Activated T-cell treated with anti-CD3 and anti-CD28 coated beads for 4 hours (primary cell): Measurements from ENCODE around the gene GALNTL6.
"Not testable (repeated sequence)": the region's sequence is repeated elsewhere in the genome, so short reads cannot be mapped to it uniquely, and the experiment has no call there.

Experiments
- DNase-seq: peaks from one replicate; pipeline ENCODE4 v3.0.0-alpha.2; 2020

GALNTL6 gene

DNA sequence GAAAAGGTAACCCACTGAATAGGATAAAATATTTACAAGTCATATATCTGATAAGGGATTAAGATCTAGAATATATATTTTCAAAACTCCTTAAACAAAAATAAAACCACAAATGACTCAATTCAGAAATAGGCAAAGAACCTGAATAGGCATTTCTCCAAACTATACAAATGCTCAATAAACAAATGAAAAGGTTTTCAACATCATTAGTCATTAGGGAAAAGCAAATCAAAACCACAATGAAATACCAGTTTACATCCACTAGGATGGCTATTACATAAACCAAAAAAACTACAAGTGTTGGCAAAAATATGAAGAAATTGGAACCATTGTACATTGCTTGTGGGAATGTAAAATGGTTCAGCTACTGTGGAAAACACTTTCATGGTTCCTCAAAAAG lies 1188.4 kb downstream of the GALNTL6 start:
- DNase-seq: no peak

- DNase-seq: no peak
Observed at GRCh38 chr4:173002830-173003561, 1189.8 kb downstream of the GALNTL6 start.

DNA sequence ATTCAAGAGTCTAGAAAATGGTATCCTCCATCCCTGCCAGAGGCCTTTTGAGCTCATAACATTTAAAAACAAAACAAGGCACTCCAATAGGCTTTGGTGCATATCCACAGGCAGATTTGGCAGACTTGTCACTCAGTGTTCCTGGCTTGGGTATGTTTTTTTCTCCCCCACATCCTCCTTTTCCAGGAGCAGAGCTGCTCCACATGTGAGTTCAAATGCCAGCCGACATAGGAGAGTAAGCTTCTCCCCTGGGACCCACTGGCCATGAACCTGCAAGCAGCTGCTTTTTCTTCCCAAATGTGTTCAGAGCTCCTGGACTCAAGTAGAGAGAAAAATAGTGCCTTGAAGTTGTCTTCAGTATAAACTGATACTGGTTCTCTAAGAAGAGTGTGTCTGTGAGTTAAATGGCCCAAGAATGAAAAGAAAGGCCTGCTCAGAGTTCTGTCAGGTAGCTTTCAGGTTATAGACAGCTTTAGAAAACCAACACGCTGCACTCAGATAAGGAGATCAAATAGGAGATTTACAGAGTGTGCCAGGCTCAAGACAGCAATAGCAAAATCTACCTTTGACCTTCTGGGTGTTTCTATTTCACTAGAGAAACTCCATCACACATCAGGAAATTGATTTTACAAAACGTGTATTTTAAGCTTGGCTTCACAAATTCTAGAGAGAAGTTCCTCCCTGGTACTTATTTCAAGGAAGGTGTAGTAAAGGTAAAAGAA lies 1192.9 kb downstream of the GALNTL6 start:
- DNase-seq: no peak

DNA sequence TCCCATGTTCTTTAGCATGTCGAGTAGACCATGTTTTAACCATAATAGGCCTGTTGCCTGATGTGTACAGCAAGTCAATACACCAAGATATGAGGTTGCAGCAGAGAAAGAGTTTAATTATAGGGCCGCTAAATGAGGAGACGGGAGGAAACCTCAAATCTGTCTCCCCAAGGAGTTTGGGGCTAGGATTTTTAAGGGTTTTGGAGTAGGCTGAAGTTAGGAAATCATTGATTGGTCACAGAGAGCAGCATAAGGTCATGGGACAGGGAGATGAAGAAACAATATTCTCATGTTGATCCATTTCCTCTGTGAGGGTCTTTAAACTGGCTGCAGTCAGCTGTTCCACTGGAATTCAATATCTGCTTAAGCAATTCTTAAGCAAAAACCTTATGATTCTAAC lies 1195.2 kb downstream of the GALNTL6 start:
- DNase-seq: no peak

GRCh38 chr4:173009129-173009823 lies 1196.1 kb downstream of the GALNTL6 start:
- no peak for DNase-seq

- DNase-seq: no peak
Observed at GRCh38 chr4:173012608-173013007, 1199.4 kb downstream of the GALNTL6 start.

DNA sequence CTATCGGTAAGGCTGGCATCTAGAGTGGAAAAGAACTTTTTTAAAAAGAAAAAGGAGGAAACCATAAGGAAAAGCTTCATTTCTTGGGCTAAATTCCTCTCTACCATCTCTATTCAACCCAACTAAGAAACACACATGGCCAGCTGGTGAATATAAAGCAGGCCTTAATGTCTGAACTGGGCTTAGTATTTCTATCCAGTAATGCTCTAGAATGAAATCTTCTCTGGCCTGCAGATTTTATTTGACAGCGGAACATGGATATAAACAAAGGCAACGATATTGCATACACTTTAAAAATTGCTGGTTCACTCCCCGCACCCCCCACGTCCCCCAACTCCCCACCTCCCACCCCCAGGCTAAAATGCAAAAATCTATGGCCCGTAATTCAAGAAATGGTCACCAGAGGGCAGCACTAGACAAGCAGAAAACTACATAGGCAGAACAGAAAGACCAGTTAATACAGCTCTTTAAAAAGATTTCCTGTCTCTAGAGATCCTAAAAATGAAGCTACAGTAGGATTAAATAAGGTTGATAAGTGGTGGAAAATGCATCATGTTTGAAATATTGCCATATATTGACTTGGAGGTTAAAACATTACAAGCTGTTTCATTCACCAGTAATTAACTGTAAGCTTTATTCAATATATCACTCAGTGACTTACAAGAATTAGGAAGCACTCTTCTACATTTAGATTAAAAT lies 1200.2 kb downstream of the GALNTL6 start:
- peak; percentile 47 for DNase-seq

GRCh38 chr4:173014113-173014558 lies 1200.9 kb downstream of the GALNTL6 start:
- no peak for DNase-seq

DNA sequence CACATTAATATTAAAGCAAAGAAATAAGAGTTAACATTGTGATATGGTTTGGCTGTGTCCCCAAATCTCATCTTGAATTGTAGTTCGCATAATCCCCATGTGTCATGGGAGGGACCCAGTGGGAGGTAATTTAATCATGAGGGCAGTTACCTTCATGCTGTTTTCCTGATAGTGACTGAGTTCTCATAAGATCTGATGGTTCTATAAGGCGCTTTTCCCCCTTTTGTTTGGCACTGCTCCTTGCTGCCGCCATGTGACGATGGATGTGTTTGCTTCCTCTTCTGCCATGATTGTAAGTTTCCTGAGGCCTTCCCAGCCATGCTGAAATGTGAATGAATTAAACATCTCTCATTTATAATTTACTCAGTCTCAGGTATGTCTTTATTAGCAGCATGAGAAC lies 1201.6 kb downstream of the GALNTL6 start:
- DNase-seq: no peak

- DNase-seq: no peak
Observed at GRCh38 chr4:173017802-173018201, 1204.6 kb downstream of the GALNTL6 start.

- no peak for DNase-seq
Observed at GRCh38 chr4:173018446-173018845, 1205.2 kb downstream of the GALNTL6 start.

GRCh38 chr4:173019664-173020063 lies 1206.5 kb downstream of the GALNTL6 start:
- DNase-seq: no peak

GRCh38 chr4:173021746-173022573 lies 1208.8 kb downstream of the GALNTL6 start:
- DNase-seq: not testable (repeated sequence)

DNA sequence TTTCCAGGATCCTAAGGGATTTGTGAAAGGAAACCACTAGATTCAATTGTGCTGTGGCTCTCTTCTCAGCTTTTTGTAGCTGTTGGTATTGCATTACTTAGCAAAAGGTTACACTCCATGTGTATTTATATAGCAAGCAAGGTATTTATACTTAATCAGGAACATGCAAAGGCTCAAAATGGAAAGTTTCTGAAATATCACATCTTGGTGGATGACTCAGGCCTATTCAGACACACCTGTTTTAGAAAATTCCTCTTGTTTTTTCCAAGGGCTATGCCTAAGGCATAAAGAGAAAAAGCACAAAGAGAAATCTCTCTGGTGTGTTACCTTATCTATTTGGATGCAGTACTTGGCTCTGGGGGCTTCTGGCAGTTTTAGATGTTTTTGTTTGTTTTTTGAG lies 1211.0 kb downstream of the GALNTL6 start:
- DNase-seq: no peak

- DNase-seq: peak; percentile 7
Observed at GRCh38 chr4:173025131-173025530, 1211.9 kb downstream of the GALNTL6 start.

DNA sequence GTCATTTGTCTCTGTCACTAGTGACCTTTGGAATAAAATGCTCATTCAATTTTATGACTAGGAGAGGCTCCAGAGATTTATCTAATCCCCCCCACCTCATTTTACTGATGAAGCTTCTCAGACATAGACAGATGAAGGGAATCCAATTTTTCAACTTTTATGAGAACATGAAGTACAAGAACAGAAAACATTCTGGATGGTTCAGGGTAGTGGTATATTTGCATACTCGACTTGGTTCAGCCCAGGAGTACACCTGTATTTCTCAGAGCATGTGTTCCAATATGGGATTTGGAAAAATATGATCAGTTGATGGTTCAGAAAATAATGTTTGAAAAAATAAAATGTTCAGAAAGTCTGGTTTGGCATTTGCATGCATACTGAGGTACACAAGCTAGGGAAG lies 1224.0 kb downstream of the GALNTL6 start:
- no peak for DNase-seq

- no peak for DNase-seq
Observed at GRCh38 chr4:173038192-173038896, 1225.1 kb downstream of the GALNTL6 start.

DNA sequence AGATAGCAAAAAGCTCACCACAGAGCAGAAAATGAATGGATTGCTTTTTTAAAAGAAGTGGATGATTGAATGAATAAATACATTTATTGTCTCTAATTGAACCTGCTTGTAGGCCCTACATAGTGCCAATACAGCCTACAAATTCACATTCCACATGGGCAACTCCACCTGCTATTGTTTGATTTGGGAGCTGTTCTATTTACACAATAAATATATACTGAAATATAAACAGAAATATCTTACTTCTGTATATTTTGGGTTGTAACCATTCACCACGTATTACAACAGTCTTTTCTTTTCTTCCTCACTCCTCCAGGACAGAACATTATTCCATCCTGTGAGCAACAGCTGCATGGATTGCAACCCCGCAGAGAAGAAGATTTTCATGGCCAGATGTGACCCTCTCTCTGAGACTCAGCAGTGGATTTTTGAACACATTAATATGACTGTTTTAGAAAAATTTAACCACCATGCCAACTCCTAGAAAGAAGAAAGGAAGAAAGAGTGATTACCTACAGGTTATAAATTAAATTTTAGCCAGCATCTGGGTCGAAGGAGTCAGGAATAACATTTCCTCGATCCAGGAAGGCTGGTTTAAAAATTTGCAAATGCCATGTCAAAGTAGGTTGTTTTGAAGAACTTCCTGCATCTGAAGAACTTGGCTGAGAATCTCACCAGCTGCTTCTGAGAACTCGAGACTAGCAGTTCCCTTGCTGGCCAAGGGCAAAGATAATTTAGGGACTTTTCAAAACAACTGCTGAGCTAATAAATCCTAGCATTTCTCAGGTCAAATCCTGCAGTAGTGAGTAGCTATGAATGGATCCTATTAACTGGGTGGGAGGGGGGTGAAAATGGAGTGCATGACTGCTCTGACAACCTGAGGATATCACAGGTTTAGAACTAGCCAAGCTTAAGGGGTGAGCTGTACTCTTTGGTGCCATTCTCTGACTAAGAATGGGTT lies 1226.7 kb downstream of the GALNTL6 start:
- no peak for DNase-seq

- DNase-seq: no peak
Observed at GRCh38 chr4:173041482-173041881, 1228.3 kb downstream of the GALNTL6 start.

- DNase-seq: not testable (repeated sequence)
Observed at GRCh38 chr4:173042139-173042538, 1228.9 kb downstream of the GALNTL6 start.
